Measurements from ENCODE around the gene SFXN5. TPM values are rescaled to one million over a fixed set of nuclear protein-coding genes. Genes with fewer than 3 reads are reported as not detected.

The SFXN5 gene
- total RNA-seq, 1 experiment from 2014 or later: 25.9 TPM

GRCh38 chr2:72951303-72952095 is 120.0 kb downstream of the SFXN5 start (continued):
- peak; percentile 78 for TF ChIP-seq ZNF281 (CRISPR knock-in tag; IDR thresholded peaks at IDR 0.05)
- 0 out of 2 replicates have a peak, but pooled peaks have one; percentile 29 for TF ChIP-seq TP53 (CRISPR knock-in tag; IDR thresholded peaks at IDR 0.05)
- TF ChIP-seq GTF2I (CRISPR knock-in tag; conservative IDR thresholded peaks at IDR 0.05): no peak
- TF ChIP-seq TEAD4 (CRISPR knock-in tag; IDR thresholded peaks at IDR 0.05): 0 out of 2 replicates have a peak, but pooled peaks have one; percentile 49
- peak; percentile 35; the same call in 1 of the 2 replicates for TF ChIP-seq MAX (CRISPR knock-in tag; IDR thresholded peaks at IDR 0.05)
- 0 out of 2 replicates have a peak, but pooled peaks have one; percentile 5 for TF ChIP-seq ZNF232 (CRISPR knock-in tag; IDR thresholded peaks at IDR 0.05)
- TF ChIP-seq CTCF (IDR thresholded peaks at IDR 0.05): no peak
- TF ChIP-seq PRDM15 (CRISPR knock-in tag; IDR thresholded peaks at IDR 0.05): no peak
- TF ChIP-seq FOXP4 (CRISPR knock-in tag; IDR thresholded peaks at IDR 0.05): peak; percentile 91; the same call in 1 of the 2 replicates

GRCh38 chr2:72950558-72951255 is 120.8 kb downstream of the SFXN5 start:
- no peaks in the 10 kb centered on the region for H3K36me3 Mint-ChIP-seq
- TF ChIP-seq FOXP4 (CRISPR knock-in tag; IDR thresholded peaks at IDR 0.05) (no peak), ZNF121 (CRISPR knock-in tag; IDR thresholded peaks at IDR 0.05) (no peak), ERG (CRISPR knock-in tag; IDR thresholded peaks at IDR 0.05) (no peak), MAX (CRISPR knock-in tag; IDR thresholded peaks at IDR 0.05) (no peak), TCF7 (CRISPR knock-in tag; IDR thresholded peaks at IDR 0.05; ENCODE audit: low read depth) (no peak), ATF1 (CRISPR knock-in tag; IDR thresholded peaks at IDR 0.05) (no peak), USF2 (CRISPR knock-in tag; IDR thresholded peaks at IDR 0.05) (no peak), MXD4 (CRISPR knock-in tag; IDR thresholded peaks at IDR 0.05; ENCODE audit: borderline replicate concordance) (no peak)
- H3K4me1 Mint-ChIP-seq: peaks cover 64% of the 10 kb centered on the region
- ChIA-PET POLR2A (interaction anchor here (0.7 to 2.0 kb wide), 7 partner anchors 8 to 33 kb away, joined by 3 to 16 read pairs (median 5); partner anchors contain the start of gene EMX1), CTCF (interaction anchor here (0.6 to 6.4 kb wide), 20 partner anchors 11 to 262 kb away, joined by 3 to 150 read pairs (median 8); partner anchors contain the start of genes EMX1 and SPR)
- DNase-seq (ENCODE audit: low spot score) (no peak), ATAC-seq (peak; percentile 32)
- no peak overlapping the region for H3K4me3 Mint-ChIP-seq
- peak overlapping the region; percentile 97 for H3K27ac Mint-ChIP-seq
- H3K27me3 Mint-ChIP-seq (ENCODE audit: low read depth): peaks cover 7% of the 10 kb centered on the region
- H3K9me3 Mint-ChIP-seq: no peaks in the 10 kb centered on the region
